HG03039 (cell line): ENCODE data around the gene WDR27.

ENCODE experiments used
- ATAC-seq: cut with Tn5 transposase; IDR thresholded peaks from one replicate; pipeline ENCODE4 v1.9.1; 2021; ENCODE audit warnings: mild to moderate bottlenecking, moderate library complexity; ENCODE audit not compliant: unreplicated experiment

Gene WDR27

DNA sequence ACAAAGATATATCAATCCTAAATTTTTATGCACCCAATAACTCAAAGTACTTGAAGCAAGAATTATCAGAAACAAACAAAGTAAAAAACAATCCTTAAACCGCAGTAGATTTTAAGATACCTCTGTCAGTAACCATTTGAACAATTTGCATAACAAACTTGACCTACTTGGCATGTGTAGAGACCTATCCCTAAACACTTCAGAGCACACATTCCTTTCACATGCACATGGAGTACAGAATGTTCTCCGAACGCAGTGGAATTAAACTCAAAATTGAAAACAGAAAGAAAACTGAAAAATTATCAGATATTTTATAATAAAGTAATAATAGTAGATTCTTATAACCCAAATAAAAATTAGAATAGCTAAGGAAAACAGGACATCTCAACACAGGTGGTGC, 285.6 kb downstream of the WDR27 start:
- ATAC-seq: no peak

GRCh38 chr6:169415179-169415578, 286.6 kb downstream of the WDR27 start:
- ATAC-seq: no peak

DNA sequence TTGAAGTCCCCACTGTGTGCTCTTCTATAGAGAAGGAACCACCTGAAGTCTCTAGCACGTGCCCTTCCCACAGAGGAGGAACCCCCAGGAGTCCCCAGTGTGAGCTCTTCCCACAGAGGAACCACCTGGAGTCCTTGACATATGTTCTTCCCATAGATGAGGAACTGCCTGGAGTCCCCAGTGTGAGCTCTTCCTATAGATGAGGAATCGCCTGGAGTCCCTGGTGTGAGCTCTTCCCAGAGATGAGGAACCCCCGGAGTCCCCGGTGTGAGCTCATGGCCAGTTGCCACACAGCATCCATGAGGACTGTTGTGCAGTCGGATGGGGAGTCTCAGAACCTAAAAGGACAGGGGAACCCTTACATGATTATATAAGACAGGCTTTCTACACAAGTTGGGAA, 290.1 kb downstream of the WDR27 start:
- ATAC-seq: no peak

DNA sequence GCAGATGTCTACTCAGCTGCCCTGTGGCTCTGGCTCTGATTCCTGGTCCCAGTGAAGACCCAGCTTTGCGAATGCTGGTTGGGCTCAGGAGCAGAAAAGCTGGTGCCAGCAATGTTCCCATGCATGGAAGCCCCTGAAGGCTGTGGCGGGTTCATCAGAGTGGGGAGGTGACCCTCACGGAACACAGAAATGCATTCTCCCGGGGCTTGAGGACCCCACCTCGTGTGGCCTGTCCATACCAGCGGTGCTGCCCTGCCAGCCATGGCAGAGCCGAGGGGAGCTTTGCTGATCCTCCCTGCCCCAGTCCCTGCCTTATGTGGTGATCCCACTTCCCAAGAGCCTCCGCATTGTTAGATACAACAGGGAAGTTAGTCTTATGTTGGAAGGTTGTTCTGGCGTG, 290.5 kb downstream of the WDR27 start:
- ATAC-seq: no peak

DNA sequence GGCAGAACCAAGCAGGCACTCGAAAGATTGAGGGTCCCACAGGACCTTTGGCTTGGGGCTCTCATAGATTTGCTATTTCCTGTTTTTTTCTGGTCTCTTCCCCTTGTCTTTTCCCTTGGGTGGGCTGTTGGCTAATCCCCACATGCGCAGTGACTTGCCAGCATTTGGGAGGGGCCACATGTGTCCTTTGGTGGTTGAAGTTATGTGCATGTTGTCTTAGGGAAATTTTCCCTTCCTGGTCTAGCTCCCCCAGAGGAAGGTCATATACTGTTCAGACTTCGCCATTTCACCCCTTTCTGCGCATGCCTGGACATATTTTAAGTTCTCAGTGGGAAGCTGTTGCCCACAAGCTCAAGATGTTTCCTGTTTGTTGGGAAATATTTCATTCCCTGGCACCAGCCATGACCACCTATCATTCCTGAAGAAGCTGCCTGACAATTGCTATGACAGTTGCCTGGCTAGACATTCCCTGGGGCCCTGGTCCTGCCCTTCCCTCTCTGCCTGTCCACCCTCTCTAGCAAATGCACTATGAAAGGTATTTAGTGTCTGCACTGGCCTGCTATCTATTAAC, 292.0 kb downstream of the WDR27 start:
- ATAC-seq: no peak

- ATAC-seq: no peak
These were observed 294.5 kb downstream of the WDR27 start for GRCh38 chr6:169407325-169407724.
